Left lung (tissue), 10 donors: ENCODE measurements around the gene P3H3. TPM values are rescaled to one million over a fixed set of nuclear protein-coding genes. Genes with fewer than 3 reads are reported as not detected.

ENCODE experiments used
- ATAC-seq: fragments of 200-7000 bp; cut with Tn5 transposase; one replicate; pipeline ENCODE4 v1.9.1; 2020; ENCODE audit warnings: moderate library complexity
- DNase-seq, 4 donors: peaks; one replicate each; pipeline ENCODE4 v3.0.0-alpha.2; 2013 to 2020
- H3K27ac ChIP-seq, 2 donors: fragments of 200-600 bp; sonication (generic) in 1 of 2; one replicate each; pipeline versions ENCODE4 v1.5.0 to v1.8.0; 2020 to 2021
- H3K27me3 ChIP-seq, 2 donors: fragments of 200-600 bp; sonication (generic) in 1 of 2; one replicate each; pipeline versions ENCODE4 v1.5.0 to v1.8.0; 2020 to 2021
- H3K36me3 ChIP-seq, 2 donors: fragments of 200-600 bp; sonication (generic) in 1 of 2; one replicate each; pipeline versions ENCODE4 v1.5.0 to v1.8.0; 2020 to 2021
- H3K4me1 ChIP-seq, 2 donors: fragments of 200-600 bp; one replicate each; pipeline ENCODE4 v1.8.0; 2021
- H3K4me3 ChIP-seq, 2 donors: fragments of 200-600 bp; sonication (generic) in 1 of 2; one replicate each; pipeline versions ENCODE4 v1.5.0 to v1.8.0; 2020 to 2021; ENCODE audit warnings: mild to moderate bottlenecking in 1 of 2
- H3K9me3 ChIP-seq, 2 donors: fragments of 200-600 bp; sonication (generic) in 1 of 2; one replicate each; pipeline versions ENCODE4 v1.5.0 to v1.8.0; 2020 to 2021
- intact Hi-C, 2 donors: fragments of 100-400 bp; cut with DNase I; formaldehyde crosslinking; loops; one replicate each; pipeline versions ENCODE4 v1.11.2 to v1.14.2; 2022
- polyA plus RNA-seq, 6 donors: library from polyadenylated mRNA; unstranded; fragments of 120-200 nt; gene quantifications; one replicate each; pipeline ENCODE4 v1.2.1, GENCODE V29; 2013; ENCODE audit not compliant: insufficient read length in 6 of 6
- total RNA-seq, 2 donors: library from RNA; stranded (reverse); fragmentation: NEBNext Ultra II Directional; extraction: Animal tissue kit (Norgen Biotek cat#: 25700); gene quantifications; one replicate each; pipeline ENCODE4 v1.2.1, GENCODE V29; 2021
- TF ChIP-seq, protein P1 (sequence below), 2 donors: fragments of 200-600 bp; sonication (generic) in 1 of 2; IDR thresholded peaks; one replicate each; pipeline versions ENCODE4 v1.5.0 to v1.8.0; 2021; ENCODE audit warnings: antibody characterized with exemption in 2 of 2
- donor health status: DM: no; HTN: yes; CAD: no.
- donor health status: DM: no; HTN: no; CAD: no.

Gene P3H3
- total and polyA plus RNA-seq, 8 donors: 18.0 to 41.7 (median 22.3) TPM

DNA sequence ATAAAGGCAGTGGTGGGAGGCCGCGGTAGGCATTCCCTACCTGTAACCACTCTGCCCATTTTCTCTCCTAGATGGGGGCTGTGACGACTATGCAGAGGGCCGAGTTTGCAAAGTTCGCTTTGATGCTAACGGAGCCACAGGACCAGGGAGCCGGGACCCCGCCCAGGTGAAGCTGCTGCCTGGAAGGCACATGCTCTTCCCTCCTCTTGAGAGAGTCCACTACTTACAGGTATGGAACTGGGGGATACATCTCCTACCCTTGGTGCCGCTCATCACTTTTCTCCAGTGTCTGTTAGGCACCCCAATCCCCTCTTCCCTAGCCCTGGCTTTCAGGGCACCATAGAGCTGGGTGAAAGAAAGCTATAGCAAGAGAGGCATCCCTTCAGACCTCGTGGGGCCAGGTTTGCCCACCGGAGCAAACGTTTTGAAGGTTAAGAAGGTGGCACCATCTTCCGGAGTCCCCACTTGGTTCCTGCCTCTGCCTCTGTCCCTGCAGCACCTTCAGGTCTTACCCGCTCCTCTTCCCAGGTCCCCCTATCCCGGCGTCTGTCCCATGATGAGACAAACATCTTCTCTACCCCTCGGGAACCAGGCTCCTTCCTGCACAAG is 2.0 kb upstream of the P3H3 start:
- ATAC-seq (no peak), DNase-seq (no peak)
- peaks cover 0 to 93% of the 10 kb centered on the region in 2 donors for H3K27me3 ChIP-seq
- intact Hi-C loops: no loop called here
- no peaks in the 10 kb centered on the region for H3K36me3 ChIP-seq
- no peak overlapping the region for H3K27ac ChIP-seq
- H3K4me3 ChIP-seq: no peak overlapping the region
- H3K9me3 ChIP-seq: no peaks in the 10 kb centered on the region
- H3K4me1 ChIP-seq: peaks cover 9 to 46% of the 10 kb centered on the region in 2 donors
- TF ChIP-seq, protein P1, sequence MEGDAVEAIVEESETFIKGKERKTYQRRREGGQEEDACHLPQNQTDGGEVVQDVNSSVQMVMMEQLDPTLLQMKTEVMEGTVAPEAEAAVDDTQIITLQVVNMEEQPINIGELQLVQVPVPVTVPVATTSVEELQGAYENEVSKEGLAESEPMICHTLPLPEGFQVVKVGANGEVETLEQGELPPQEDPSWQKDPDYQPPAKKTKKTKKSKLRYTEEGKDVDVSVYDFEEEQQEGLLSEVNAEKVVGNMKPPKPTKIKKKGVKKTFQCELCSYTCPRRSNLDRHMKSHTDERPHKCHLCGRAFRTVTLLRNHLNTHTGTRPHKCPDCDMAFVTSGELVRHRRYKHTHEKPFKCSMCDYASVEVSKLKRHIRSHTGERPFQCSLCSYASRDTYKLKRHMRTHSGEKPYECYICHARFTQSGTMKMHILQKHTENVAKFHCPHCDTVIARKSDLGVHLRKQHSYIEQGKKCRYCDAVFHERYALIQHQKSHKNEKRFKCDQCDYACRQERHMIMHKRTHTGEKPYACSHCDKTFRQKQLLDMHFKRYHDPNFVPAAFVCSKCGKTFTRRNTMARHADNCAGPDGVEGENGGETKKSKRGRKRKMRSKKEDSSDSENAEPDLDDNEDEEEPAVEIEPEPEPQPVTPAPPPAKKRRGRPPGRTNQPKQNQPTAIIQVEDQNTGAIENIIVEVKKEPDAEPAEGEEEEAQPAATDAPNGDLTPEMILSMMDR (IDR thresholded peaks at IDR 0.05): no peak

DNA sequence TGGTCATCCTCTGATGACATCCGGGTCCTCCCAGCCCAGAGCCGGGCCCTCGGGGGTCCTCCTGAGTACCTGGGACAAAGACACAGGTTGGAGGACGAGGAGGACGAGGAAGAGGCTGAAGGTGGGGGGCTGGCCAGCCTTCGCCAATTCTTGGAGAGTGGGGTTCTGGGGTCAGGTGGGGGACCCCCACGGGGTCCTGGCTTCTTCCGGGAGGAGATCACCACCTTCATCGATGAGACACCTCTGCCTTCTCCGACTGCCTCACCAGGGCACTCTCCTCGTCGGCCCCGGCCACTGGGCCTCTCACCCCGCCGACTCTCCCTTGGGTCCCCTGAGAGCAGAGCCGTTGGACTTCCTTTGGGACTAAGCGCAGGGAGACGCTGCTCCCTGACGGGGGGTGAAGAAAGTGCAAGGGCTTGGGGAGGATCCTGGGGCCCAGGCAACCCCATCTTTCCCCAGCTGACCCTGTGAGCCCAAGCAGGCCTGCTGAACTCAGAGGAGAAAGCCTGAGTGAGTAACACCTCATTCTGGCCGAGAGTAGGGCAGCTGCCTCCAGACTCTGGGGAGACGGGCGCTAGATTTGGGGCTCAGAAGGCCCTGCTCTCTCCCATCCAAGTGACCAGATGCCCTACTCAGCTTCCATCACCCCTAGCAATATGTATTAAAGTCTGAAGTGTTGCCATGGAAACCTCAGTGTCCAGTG is 1.3 kb upstream of the P3H3 start:
- no peak for ATAC-seq
- no peak overlapping the region for H3K4me3 ChIP-seq
- peaks cover 9 to 39% of the 10 kb centered on the region in 2 donors for H3K4me1 ChIP-seq
- DNase-seq: no peak
- peaks cover 0 to 87% of the 10 kb centered on the region in 2 donors for H3K27me3 ChIP-seq
- intact Hi-C loops: no loop called here
- H3K27ac ChIP-seq: peak overlapping the region in 1 of 2 donors; percentile 56
- H3K36me3 ChIP-seq: no peaks in the 10 kb centered on the region
- TF ChIP-seq, protein P1 (IDR thresholded peaks at IDR 0.05): no peak
- no peaks in the 10 kb centered on the region for H3K9me3 ChIP-seq

DNA sequence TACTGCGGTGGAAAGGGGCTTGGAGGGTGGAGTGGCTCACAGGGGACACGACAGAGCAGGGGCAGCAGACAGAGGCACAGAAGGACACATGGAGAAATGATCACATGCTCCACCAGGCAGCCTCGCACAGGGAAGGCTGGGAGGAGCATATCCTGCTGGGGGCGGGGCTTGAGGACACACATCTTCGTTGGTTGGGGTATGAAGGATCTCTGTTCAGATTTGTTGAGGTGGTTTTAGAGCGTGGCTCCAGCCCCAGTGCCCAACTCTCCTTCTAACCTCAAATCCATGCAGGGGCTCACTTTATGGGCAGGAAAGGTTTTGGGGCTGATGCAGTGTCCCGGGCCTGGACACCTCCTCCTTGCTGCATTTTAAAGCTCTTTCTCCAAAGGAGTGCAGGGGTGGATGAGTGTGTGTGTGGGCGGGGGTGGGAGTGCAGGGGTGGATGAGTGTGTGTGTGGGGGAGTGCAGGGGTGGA is 733 bp upstream of the P3H3 start:
- ATAC-seq (peak; percentile 53), DNase-seq (peak; percentile 56 to 88 (median 74))
- H3K27ac ChIP-seq: peak overlapping the region in 1 of 2 donors; percentile 56
- no peak overlapping the region for H3K4me3 ChIP-seq
- intact Hi-C loops: no loop called here
- H3K9me3 ChIP-seq: no peaks in the 10 kb centered on the region
- TF ChIP-seq, protein P1 (IDR thresholded peaks at IDR 0.05): no peak
- no peaks in the 10 kb centered on the region for H3K36me3 ChIP-seq
- peaks cover 0 to 81% of the 10 kb centered on the region in 2 donors for H3K27me3 ChIP-seq
- H3K4me1 ChIP-seq: peaks cover 9 to 34% of the 10 kb centered on the region in 2 donors

DNA sequence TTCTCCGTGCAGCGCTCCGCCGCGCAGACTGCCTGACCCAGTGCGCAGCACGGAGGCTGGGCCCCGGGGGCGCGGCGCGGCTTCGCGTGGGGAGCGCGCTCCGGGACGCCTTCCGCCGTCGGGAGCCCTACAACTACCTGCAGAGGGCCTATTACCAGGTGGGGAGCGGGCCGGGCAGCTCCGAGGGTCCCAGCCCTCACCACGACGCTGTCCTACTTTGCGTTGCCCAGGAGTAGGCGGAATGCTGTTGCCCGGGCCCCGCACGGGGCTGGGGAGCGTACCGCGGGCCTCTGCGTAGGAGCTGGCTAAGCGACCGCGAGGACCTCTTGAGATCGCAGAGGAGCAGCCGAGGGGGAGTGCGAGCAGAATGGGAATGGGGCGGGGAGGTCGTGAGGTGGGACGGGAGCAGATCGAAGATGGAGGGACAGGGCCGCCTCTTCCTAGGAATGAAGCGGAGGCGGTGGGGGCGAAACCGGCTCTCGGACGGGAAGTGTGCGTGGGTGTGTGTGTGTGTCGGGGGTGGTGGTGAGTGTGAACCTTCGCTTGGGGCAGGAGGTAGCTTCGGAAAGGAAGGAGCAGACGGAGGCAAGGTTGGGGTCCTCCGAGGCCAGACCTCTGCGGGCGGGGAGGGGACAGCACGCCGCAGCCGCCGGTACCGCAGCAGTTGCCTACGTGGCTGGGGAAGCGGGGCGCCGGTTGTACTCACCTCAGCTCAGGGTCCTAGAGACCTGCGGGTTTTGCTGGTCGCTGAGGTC is 751 bp downstream of the P3H3 start:
- ATAC-seq (peak; percentile 21), DNase-seq (peak; percentile 32 to 82 (median 52))
- intact Hi-C loops: no loop called here
- TF ChIP-seq, protein P1 (IDR thresholded peaks at IDR 0.05): no peak
- Histone ChIP-seq H3K27ac (peak overlapping the region; percentile 37 to 70), H3K27me3 (peaks cover 0 to 68% of the 10 kb centered on the region in 2 donors), H3K9me3 (no peaks in the 10 kb centered on the region), H3K4me3 (peak overlapping the region; percentile 57 to 72), H3K4me1 (peaks cover 9 to 34% of the 10 kb centered on the region in 2 donors), H3K36me3 (no peaks in the 10 kb centered on the region)
